GM12891 (cell line): Measurements from ENCODE around the gene RAB5IF.

Experiments used
- POLR2A ChIP-seq: IDR thresholded peaks from 2 replicates; pipeline ENCODE4 v1.6.1; 2011; ENCODE audit warnings: low read depth, low read length, control low read depth
- POLR2AphosphoS5 ChIP-seq: IDR thresholded peaks from 2 replicates; pipeline ENCODE4 v1.6.1; 2011; ENCODE audit warnings: low read depth, low read length, control low read depth
- POU2F2 ChIP-seq: IDR thresholded peaks from 2 replicates; pipeline ENCODE4 v1.6.1; 2011; ENCODE audit warnings: low read depth, mild to moderate bottlenecking, control low read depth, low read length, moderate library complexity
- TAF1 ChIP-seq: IDR thresholded peaks from 2 replicates; pipeline ENCODE4 v1.6.1; 2011; ENCODE audit warnings: low read depth, low read length, control low read depth

- TF ChIP-seq POLR2A = no peak
- no peak for TF ChIP-seq POLR2AphosphoS5
- no peak for TF ChIP-seq POU2F2
- TF ChIP-seq TAF1 = no peak
These were observed 52.7 kb downstream of the RAB5IF start for GRCh38 chr20:36658300-36658699.
